IPS-15b (cell line): ENCODE measurements around the gene CLEC16A.

ENCODE experiments used
- H3K27me3 ChIP-seq: one replicate; pipeline ENCODE4 v1.6.1; 2013; ENCODE audit warnings: low read length; ENCODE audit not compliant: control insufficient read depth, insufficient read depth
- H3K36me3 ChIP-seq: one replicate; pipeline ENCODE4 v1.6.1; 2013; ENCODE audit warnings: low read length; ENCODE audit not compliant: control insufficient read depth, insufficient read depth
- H3K4me1 ChIP-seq: one replicate; pipeline ENCODE4 v1.6.1; 2013; ENCODE audit warnings: mild to moderate bottlenecking, low read length; ENCODE audit not compliant: control insufficient read depth, insufficient read depth
- H3K4me3 ChIP-seq: one replicate; pipeline ENCODE4 v1.5.1; 2013; ENCODE audit warnings: low read depth, low read length
- H3K9ac ChIP-seq: one replicate; pipeline ENCODE4 v1.6.1; 2013; ENCODE audit warnings: low read depth, mild to moderate bottlenecking, low read length
- H3K9me3 ChIP-seq: one replicate; pipeline ENCODE4 v1.6.1; 2013; ENCODE audit warnings: mild to moderate bottlenecking, low read length; ENCODE audit not compliant: control insufficient read depth, insufficient read depth

Gene CLEC16A

GRCh38 chr16:11109566-11109965, 165.2 kb downstream of the CLEC16A start:
- no peaks in the 10 kb centered on the region for H3K36me3 ChIP-seq
- H3K4me1 ChIP-seq = no peaks in the 10 kb centered on the region
- H3K27me3 ChIP-seq = no peaks in the 10 kb centered on the region
- no peak overlapping the region for H3K4me3 ChIP-seq
- H3K9ac ChIP-seq = no peak overlapping the region
- no peaks in the 10 kb centered on the region for H3K9me3 ChIP-seq

DNA sequence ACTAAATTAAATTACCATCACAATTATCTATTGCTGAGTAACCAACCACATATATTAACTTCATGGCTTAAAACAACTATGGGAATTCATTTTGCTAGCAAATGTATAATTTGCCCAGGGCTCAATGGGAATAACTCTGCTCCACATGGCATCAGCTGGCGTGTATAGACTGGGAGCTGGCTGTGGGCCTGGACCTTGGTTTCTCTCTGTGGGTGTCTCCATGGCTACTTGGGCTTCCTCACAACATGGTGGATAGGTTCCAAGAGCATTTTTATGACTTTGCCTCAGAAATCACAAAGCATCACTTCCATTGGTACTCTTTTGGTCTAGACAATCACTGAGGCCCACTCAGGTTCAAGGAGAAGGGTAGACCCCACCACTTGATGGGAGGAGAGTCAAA, 166.8 kb downstream of the CLEC16A start:
- Histone ChIP-seq H3K9ac (no peak overlapping the region), H3K36me3 (no peaks in the 10 kb centered on the region), H3K4me1 (no peaks in the 10 kb centered on the region), H3K9me3 (no peaks in the 10 kb centered on the region), H3K4me3 (no peak overlapping the region), H3K27me3 (no peaks in the 10 kb centered on the region)

GRCh38 chr16:11111856-11112634, 167.7 kb downstream of the CLEC16A start:
- H3K36me3 ChIP-seq = no peaks in the 10 kb centered on the region
- H3K27me3 ChIP-seq = no peaks in the 10 kb centered on the region
- H3K9ac ChIP-seq = no peak overlapping the region
- H3K4me3 ChIP-seq = no peak overlapping the region
- no peaks in the 10 kb centered on the region for H3K4me1 ChIP-seq
- no peaks in the 10 kb centered on the region for H3K9me3 ChIP-seq

DNA sequence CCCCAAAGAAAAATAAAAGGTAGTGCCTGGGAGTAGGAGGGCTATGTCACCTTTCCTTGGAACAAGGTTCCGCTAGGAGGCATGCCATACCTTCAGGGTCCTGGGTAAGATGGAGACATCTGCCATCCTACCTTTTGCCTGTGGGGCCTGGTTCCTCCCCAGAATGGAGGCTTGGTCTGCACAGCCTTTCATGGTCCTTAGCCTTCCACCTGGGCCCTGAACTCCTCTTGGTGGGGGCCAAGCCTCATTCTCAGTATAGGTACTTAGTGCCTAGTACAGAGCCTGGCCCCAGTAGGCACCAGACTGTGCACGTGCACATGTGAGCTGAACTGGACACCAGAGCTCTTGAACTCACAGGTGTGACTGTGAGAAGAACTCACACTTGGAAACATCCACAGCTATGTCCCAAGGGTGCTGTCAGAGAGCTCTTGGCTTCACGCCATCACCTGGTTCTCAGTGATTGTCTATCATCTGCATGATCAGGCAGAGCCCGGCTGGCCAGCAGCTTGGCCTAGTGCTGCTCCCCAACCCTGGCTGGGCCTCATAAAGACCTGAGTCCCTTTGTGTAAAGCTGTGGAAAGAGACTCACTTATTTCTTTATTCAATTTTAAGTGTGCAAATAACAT, 168.5 kb downstream of the CLEC16A start:
- Histone ChIP-seq H3K4me3 (no peak overlapping the region), H3K27me3 (no peaks in the 10 kb centered on the region), H3K36me3 (no peaks in the 10 kb centered on the region), H3K4me1 (no peaks in the 10 kb centered on the region), H3K9ac (no peak overlapping the region), H3K9me3 (no peaks in the 10 kb centered on the region)

GRCh38 chr16:11114366-11115164, 170.2 kb downstream of the CLEC16A start:
- Histone ChIP-seq H3K9me3 (no peaks in the 10 kb centered on the region), H3K9ac (no peak overlapping the region), H3K36me3 (no peaks in the 10 kb centered on the region), H3K27me3 (no peaks in the 10 kb centered on the region), H3K4me1 (no peaks in the 10 kb centered on the region), H3K4me3 (no peak overlapping the region)

GRCh38 chr16:11117576-11118211, 173.3 kb downstream of the CLEC16A start:
- Histone ChIP-seq H3K4me1 (no peaks in the 10 kb centered on the region), H3K4me3 (no peak overlapping the region), H3K36me3 (no peaks in the 10 kb centered on the region), H3K27me3 (no peaks in the 10 kb centered on the region), H3K9ac (no peak overlapping the region), H3K9me3 (no peaks in the 10 kb centered on the region)

GRCh38 chr16:11118479-11118878, 174.1 kb downstream of the CLEC16A start:
- Histone ChIP-seq H3K4me3 (no peak overlapping the region), H3K9me3 (no peaks in the 10 kb centered on the region), H3K36me3 (no peaks in the 10 kb centered on the region), H3K9ac (no peak overlapping the region), H3K4me1 (no peaks in the 10 kb centered on the region), H3K27me3 (no peaks in the 10 kb centered on the region)

- no peaks in the 10 kb centered on the region for H3K27me3 ChIP-seq
- no peaks in the 10 kb centered on the region for H3K4me1 ChIP-seq
- no peaks in the 10 kb centered on the region for H3K9me3 ChIP-seq
- no peak overlapping the region for H3K9ac ChIP-seq
- no peak overlapping the region for H3K4me3 ChIP-seq
- H3K36me3 ChIP-seq = peaks cover 6% of the 10 kb centered on the region
These were observed 176.8 kb downstream of the CLEC16A start for GRCh38 chr16:11121083-11121608.

GRCh38 chr16:11121914-11122692, 177.7 kb downstream of the CLEC16A start:
- Histone ChIP-seq H3K9me3 (no peaks in the 10 kb centered on the region), H3K36me3 (peaks cover 6% of the 10 kb centered on the region), H3K27me3 (no peaks in the 10 kb centered on the region), H3K4me3 (no peak overlapping the region), H3K4me1 (no peaks in the 10 kb centered on the region), H3K9ac (no peak overlapping the region)

DNA sequence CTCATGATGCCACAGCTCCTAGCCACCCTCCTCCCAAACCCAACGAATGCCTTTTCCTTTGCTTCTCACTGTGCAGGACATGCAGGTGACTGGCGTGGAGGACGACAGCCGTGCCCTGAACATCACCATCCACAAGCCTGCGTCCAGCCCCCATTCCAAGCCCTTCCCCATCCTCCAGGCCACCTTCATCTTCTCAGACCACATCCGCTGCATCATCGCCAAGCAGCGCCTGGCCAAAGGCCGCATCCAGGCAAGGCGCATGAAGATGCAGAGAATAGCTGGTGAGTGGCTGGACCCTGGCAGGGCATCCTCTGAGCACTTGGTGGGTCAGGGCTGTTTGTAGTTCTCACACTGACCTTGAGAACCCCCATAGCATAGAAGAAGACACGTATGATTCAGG, 179.3 kb downstream of the CLEC16A start:
- H3K36me3 ChIP-seq = peaks cover 6% of the 10 kb centered on the region
- no peaks in the 10 kb centered on the region for H3K27me3 ChIP-seq
- H3K9me3 ChIP-seq = no peaks in the 10 kb centered on the region
- no peak overlapping the region for H3K4me3 ChIP-seq
- no peak overlapping the region for H3K9ac ChIP-seq
- H3K4me1 ChIP-seq = no peaks in the 10 kb centered on the region

- peaks cover 6% of the 10 kb centered on the region for H3K36me3 ChIP-seq
- no peaks in the 10 kb centered on the region for H3K9me3 ChIP-seq
- no peaks in the 10 kb centered on the region for H3K4me1 ChIP-seq
- H3K9ac ChIP-seq = no peak overlapping the region
- no peaks in the 10 kb centered on the region for H3K27me3 ChIP-seq
- no peak overlapping the region for H3K4me3 ChIP-seq
These were observed 181.6 kb downstream of the CLEC16A start for GRCh38 chr16:11125936-11126335.
